Measurements from ENCODE around the gene CEACAM21.

CEACAM21 gene

GRCh38 chr19:41552558-41552957 lies 23.4 kb upstream of the CEACAM21 start:
- no peaks in the 10 kb centered on the region for H3K27me3 ChIP-seq (replicated peaks; ENCODE audit: insufficient read depth, low read length)
- DNase-seq, result peak; percentile 88
- no peaks in the 10 kb centered on the region for H3K9me3 ChIP-seq (replicated peaks; ENCODE audit: insufficient read depth, low read length)
- H3K79me2 ChIP-seq (ENCODE audit: low read length), result peaks cover 93% of the 10 kb centered on the region
- peak overlapping the region; percentile 95 for H3K4me3 ChIP-seq (ENCODE audit: low read length)
- H4K20me1 ChIP-seq (ENCODE audit: insufficient read depth, low read length), result no peaks in the 10 kb centered on the region
- no peak overlapping the region for H2AFZ ChIP-seq (ENCODE audit: low read length)
- H3K27ac ChIP-seq (ENCODE audit: low read length), result peak overlapping the region; percentile 99
- peaks cover 93% of the 10 kb centered on the region for H3F3A ChIP-seq (ENCODE audit: insufficient read depth, low read length)
- H3K4me1 ChIP-seq (ENCODE audit: low read length), result peaks cover 57% of the 10 kb centered on the region
- H3K36me3 ChIP-seq (replicated peaks; ENCODE audit: insufficient read depth, low read length), result peaks cover 4% of the 10 kb centered on the region; the same call in 1 of the 2 replicates
- TF ChIP-seq EZH2phosphoT487 (IDR thresholded peaks at IDR 0.05; ENCODE audit: low read length) (no peak), EZH2 (optimal IDR thresholded peaks at IDR 0.05; ENCODE audit: low read depth, low read length) (no peak)
- TF ChIP-seq, protein P1, sequence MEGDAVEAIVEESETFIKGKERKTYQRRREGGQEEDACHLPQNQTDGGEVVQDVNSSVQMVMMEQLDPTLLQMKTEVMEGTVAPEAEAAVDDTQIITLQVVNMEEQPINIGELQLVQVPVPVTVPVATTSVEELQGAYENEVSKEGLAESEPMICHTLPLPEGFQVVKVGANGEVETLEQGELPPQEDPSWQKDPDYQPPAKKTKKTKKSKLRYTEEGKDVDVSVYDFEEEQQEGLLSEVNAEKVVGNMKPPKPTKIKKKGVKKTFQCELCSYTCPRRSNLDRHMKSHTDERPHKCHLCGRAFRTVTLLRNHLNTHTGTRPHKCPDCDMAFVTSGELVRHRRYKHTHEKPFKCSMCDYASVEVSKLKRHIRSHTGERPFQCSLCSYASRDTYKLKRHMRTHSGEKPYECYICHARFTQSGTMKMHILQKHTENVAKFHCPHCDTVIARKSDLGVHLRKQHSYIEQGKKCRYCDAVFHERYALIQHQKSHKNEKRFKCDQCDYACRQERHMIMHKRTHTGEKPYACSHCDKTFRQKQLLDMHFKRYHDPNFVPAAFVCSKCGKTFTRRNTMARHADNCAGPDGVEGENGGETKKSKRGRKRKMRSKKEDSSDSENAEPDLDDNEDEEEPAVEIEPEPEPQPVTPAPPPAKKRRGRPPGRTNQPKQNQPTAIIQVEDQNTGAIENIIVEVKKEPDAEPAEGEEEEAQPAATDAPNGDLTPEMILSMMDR (IDR thresholded peaks at IDR 0.05; ENCODE audit: low read length), result no peak
- H3K9ac ChIP-seq (ENCODE audit: low read length), result peak overlapping the region; percentile 99
- H3K4me2 ChIP-seq (ENCODE audit: low read depth, low read length), result peak overlapping the region; percentile 90
- no peaks in the 10 kb centered on the region for H3K9me2 ChIP-seq (replicated peaks; ENCODE audit: insufficient read depth, low read length)

DNA sequence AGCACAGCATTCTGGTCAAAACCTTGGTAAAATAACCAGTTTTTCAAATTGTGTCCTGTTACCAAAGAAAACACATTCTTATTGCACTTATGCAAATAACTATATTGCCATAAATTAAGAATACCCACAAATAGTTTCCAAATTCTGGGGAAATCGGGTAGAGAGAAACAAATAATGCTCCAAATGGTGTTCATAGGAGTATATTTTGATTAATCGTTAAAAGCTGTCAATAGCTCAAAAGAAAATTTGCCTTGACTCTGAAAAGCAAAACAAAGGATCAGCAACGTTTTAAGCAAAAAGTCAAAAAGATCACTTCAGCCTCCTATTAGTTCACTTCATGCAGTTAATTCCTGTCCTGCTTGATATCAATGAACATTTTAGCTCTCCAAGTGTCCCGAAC lies 22.2 kb upstream of the CEACAM21 start:
- Histone ChIP-seq H3K4me2 (ENCODE audit: low read depth, low read length) (peak overlapping the region; percentile 90), H2AFZ (ENCODE audit: low read length) (no peak overlapping the region), H3K4me3 (ENCODE audit: low read length) (peak overlapping the region; percentile 38), H3K9me3 (replicated peaks; ENCODE audit: insufficient read depth, low read length) (no peaks in the 10 kb centered on the region), H3K27me3 (replicated peaks; ENCODE audit: insufficient read depth, low read length) (no peaks in the 10 kb centered on the region), H3K9me2 (replicated peaks; ENCODE audit: insufficient read depth, low read length) (no peaks in the 10 kb centered on the region), H3F3A (ENCODE audit: insufficient read depth, low read length) (peaks cover 90% of the 10 kb centered on the region), H3K79me2 (ENCODE audit: low read length) (peaks cover 89% of the 10 kb centered on the region), H3K27ac (ENCODE audit: low read length) (peak overlapping the region; percentile 99), H3K9ac (ENCODE audit: low read length) (peak overlapping the region; percentile 99), H3K4me1 (ENCODE audit: low read length) (peaks cover 57% of the 10 kb centered on the region), H3K36me3 (replicated peaks; ENCODE audit: insufficient read depth, low read length) (peaks cover 4% of the 10 kb centered on the region; the same call in 1 of the 2 replicates), H4K20me1 (ENCODE audit: insufficient read depth, low read length) (no peaks in the 10 kb centered on the region)
- no peak for DNase-seq
- TF ChIP-seq EZH2 (optimal IDR thresholded peaks at IDR 0.05; ENCODE audit: low read depth, low read length), result no peak
- no peak for TF ChIP-seq EZH2phosphoT487 (IDR thresholded peaks at IDR 0.05; ENCODE audit: low read length)
- TF ChIP-seq, protein P1 (IDR thresholded peaks at IDR 0.05; ENCODE audit: low read length), result no peak

DNA sequence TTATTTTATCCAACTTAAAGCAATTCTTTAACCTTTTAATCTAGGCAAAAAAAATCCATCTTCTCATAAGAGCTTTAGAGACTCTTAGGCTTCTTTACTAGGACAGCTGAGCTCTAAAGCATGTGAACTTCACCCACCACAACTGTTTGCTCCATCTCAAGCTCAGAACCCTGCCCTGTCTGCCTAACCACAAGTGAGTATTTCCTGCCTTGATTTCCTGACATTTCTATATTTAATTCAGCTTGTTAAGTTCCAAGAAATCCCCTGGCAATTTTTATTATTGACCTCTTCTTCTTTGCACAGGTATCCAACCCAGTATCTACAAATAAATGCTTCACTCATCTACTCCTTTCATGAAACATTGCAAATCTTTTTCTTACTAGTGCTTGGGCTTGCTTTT lies 21.1 kb upstream of the CEACAM21 start:
- Histone ChIP-seq H3K4me2 (ENCODE audit: low read depth, low read length) (peak overlapping the region; percentile 90), H3K27me3 (replicated peaks; ENCODE audit: insufficient read depth, low read length) (no peaks in the 10 kb centered on the region)

More for the DNA sequence above, 21.1 kb upstream of the CEACAM21 start:
- Histone ChIP-seq H2AFZ (ENCODE audit: low read length) (no peak overlapping the region), H3K36me3 (replicated peaks; ENCODE audit: insufficient read depth, low read length) (peaks cover 4% of the 10 kb centered on the region; the same call in 1 of the 2 replicates), H4K20me1 (ENCODE audit: insufficient read depth, low read length) (no peaks in the 10 kb centered on the region), H3K27ac (ENCODE audit: low read length) (peak overlapping the region; percentile 99; the same call in 1 of the 2 replicates), H3K9ac (ENCODE audit: low read length) (peak overlapping the region; percentile 99; the same call in 1 of the 2 replicates), H3K9me3 (replicated peaks; ENCODE audit: insufficient read depth, low read length) (no peaks in the 10 kb centered on the region), H3F3A (ENCODE audit: insufficient read depth, low read length) (peaks cover 89% of the 10 kb centered on the region), H3K9me2 (replicated peaks; ENCODE audit: insufficient read depth, low read length) (no peaks in the 10 kb centered on the region), H3K79me2 (ENCODE audit: low read length) (peaks cover 92% of the 10 kb centered on the region), H3K4me3 (ENCODE audit: low read length) (peak overlapping the region; percentile 38; the same call in 1 of the 2 replicates), H3K4me1 (ENCODE audit: low read length) (peaks cover 67% of the 10 kb centered on the region)
- no peak for TF ChIP-seq EZH2phosphoT487 (IDR thresholded peaks at IDR 0.05; ENCODE audit: low read length)
- TF ChIP-seq EZH2 (optimal IDR thresholded peaks at IDR 0.05; ENCODE audit: low read depth, low read length), result no peak
- TF ChIP-seq, protein P1 (IDR thresholded peaks at IDR 0.05; ENCODE audit: low read length), result no peak
- DNase-seq, result peak; percentile 71
